Smooth muscle cell of the brain vasculature (primary cell): Measurements from ENCODE around the gene PCDHGA1.
"Not testable (repeated sequence)": the region's sequence is repeated elsewhere in the genome, so short reads cannot be mapped to it uniquely, and the experiment has no call there.

Source experiments
- DNase-seq: peaks from one replicate; pipeline ENCODE4 v3.0.0-alpha.2; 2012; ENCODE audit warnings: low read depth, low spot score

The PCDHGA1 gene

GRCh38 chr5:141330299-141331080, at the start of gene PCDHGA1:
Gene PCDHGA1 (plus strand): TSS chr5:141330514.
- no peak for DNase-seq

GRCh38 chr5:141298376-141298775, 31.9 kb upstream of the PCDHGA1 start:
- DNase-seq, result no peak

- no peak for DNase-seq
These were observed 26.6 kb upstream of the PCDHGA1 start, which contains the start of gene SLC25A2 for GRCh38 chr5:141303756-141304155. Gene SLC25A2 (minus strand): TSS chr5:141304049. CDS start chr5:141303865, 184 bp downstream.

- no peak for DNase-seq
These were observed 23.7 kb upstream of the PCDHGA1 start for GRCh38 chr5:141306630-141307029.

GRCh38 chr5:141313711-141314110, 16.6 kb upstream of the PCDHGA1 start:
- no peak for DNase-seq

GRCh38 chr5:141316963-141317362, 13.4 kb upstream of the PCDHGA1 start:
- DNase-seq, result not testable (repeated sequence)

GRCh38 chr5:141319202-141319601, 11.1 kb upstream of the PCDHGA1 start:
- no peak for DNase-seq

- no peak for DNase-seq
These were observed 10.6 kb upstream of the PCDHGA1 start for GRCh38 chr5:141319699-141320098.

- DNase-seq, result peak; percentile 91
These were observed 9.8 kb upstream of the PCDHGA1 start, which contains the start of gene TAF7 for GRCh38 chr5:141320225-141321169. Gene TAF7 (minus strand): TSS chr5:141320784. CDS start chr5:141320044, 740 bp downstream.

- DNase-seq, result no peak
These were observed 8.1 kb upstream of the PCDHGA1 start for GRCh38 chr5:141322261-141322660.

- DNase-seq, result no peak
These were observed 4.0 kb upstream of the PCDHGA1 start for GRCh38 chr5:141326088-141326854.

GRCh38 chr5:141328231-141328630, 2.1 kb upstream of the PCDHGA1 start:
- DNase-seq, result no peak

- DNase-seq, result not testable (repeated sequence)
These were observed 2.3 kb downstream of the PCDHGA1 start for GRCh38 chr5:141332571-141332970.

- no peak for DNase-seq
These were observed 8.4 kb downstream of the PCDHGA1 start, which contains the start of gene PCDHGA2 for GRCh38 chr5:141338538-141339306. Gene PCDHGA2 (plus strand): TSS chr5:141338760.

- DNase-seq, result not testable (repeated sequence)
These were observed 10.6 kb downstream of the PCDHGA1 start for GRCh38 chr5:141340781-141341354.

GRCh38 chr5:141342773-141343172, 12.5 kb downstream of the PCDHGA1 start:
- DNase-seq, result no peak

GRCh38 chr5:141343242-141343952, 13.1 kb downstream of the PCDHGA1 start, which contains the start of gene PCDHGA3:
Gene PCDHGA3 (plus strand): TSS chr5:141343829. CDS start chr5:141344034, 205 bp downstream.
- no peak for DNase-seq

GRCh38 chr5:141343953-141344463, 13.7 kb downstream of the PCDHGA1 start:
- no peak for DNase-seq

- DNase-seq, result no peak
These were observed 15.0 kb downstream of the PCDHGA1 start for GRCh38 chr5:141345327-141345726.
